22Rv1 (cell line): ENCODE results near the gene SPDYE2B.
"Not testable (repeated sequence)": the region's sequence is repeated elsewhere in the genome, so short reads cannot be mapped to it uniquely, and the experiment has no call there.

Experiments
- CTCF ChIP-seq: fragments of 450-650 bp; IDR thresholded peaks from 2 replicates; pipeline ENCODE4 v1.5.1; 2017; ENCODE audit warnings: mild to moderate bottlenecking
- ZFX ChIP-seq: fragments of 450-650 bp; IDR thresholded peaks from 2 replicates; pipeline ENCODE4 v1.6.1; 2017; ENCODE audit warnings: antibody characterized with exemption, borderline replicate concordance

GRCh38 chr7:102671956-102672307 lies 21.8 kb downstream of the SPDYE2B start:
- not testable (repeated sequence) for TF ChIP-seq CTCF, ZFX
